Measurements from ENCODE around the gene ARHGAP27.

Gene ARHGAP27

DNA sequence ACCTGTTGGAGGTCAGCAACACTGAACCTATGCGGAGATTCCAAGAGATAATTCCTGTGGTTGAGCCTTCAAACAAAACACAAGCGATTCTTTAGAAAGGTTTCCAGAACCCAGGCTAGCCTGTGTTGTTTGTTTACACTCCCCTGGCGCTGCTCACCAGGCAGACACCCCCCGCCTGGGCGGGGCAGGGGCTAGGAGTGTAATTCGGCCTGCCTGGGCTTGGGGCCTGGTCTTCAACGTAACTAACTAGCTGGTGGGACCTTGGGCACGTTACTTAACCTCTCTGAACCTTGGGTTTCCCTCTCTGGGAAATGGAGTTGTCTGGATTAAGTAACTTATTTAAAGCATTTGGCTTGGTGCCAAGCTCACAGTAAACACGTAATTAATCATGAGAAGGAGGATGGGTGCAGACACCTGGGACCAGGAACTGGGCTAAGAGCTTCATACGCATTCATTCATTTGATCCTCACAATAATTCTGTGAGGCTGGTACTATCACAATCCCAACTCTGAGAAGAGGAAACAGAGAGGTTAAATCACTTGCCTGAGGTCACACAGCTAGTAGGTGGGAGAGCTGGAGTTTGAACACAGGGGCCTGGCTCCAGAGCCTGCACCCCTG, 7.6 kb upstream of the ARHGAP27 start:
- no peak overlapping the region for H3K18ac ChIP-seq (ENCODE audit: low read length)
- no peaks in the 10 kb centered on the region for H3K79me1 ChIP-seq (ENCODE audit: low read depth, low read length)
- no peak overlapping the region for H2BK12ac ChIP-seq (ENCODE audit: low read length)
- H3K4me3 ChIP-seq (ENCODE audit: low read length in 2 of 2) = no peak overlapping the region
- H3K9ac ChIP-seq (ENCODE audit: low read depth, low read length, poor library complexity) = no peak overlapping the region
- H3K23ac ChIP-seq (ENCODE audit: low read depth, low read length, poor library complexity) = no peak overlapping the region
- no peak overlapping the region for H3K4me2 ChIP-seq (ENCODE audit: insufficient read depth, low read length, poor library complexity, severe bottlenecking)
- H3K4me1 ChIP-seq (ENCODE audit: control insufficient read depth in 2 of 2, insufficient read depth in 1 of 2, low read depth in 1 of 2, low read length in 2 of 2) = peaks cover 0 to 5% of the 10 kb centered on the region in 2 donors
- no peak for DNase-seq (ENCODE audit: low spot score)
- no peak overlapping the region for H4K8ac ChIP-seq (ENCODE audit: low read depth, low read length)
- H2BK15ac ChIP-seq (ENCODE audit: low read length) = no peak overlapping the region
- no peak overlapping the region for H3K27ac ChIP-seq (replicated peaks; ENCODE audit: low read length)
- no peak overlapping the region for H2BK5ac ChIP-seq (ENCODE audit: low read length)
- WGBS, 2 donors (ENCODE audit: extremely low coverage in 2 of 2, insufficient read length in 2 of 2, insufficient replicate concordance in 1 of 2) = no CpG with 5 or more reads among the region's 10 CpGs
- peaks cover 0 to 5% of the 10 kb centered on the region in 2 donors for H3K36me3 ChIP-seq (replicated peaks in 1 of 2; ENCODE audit: control insufficient read depth in 2 of 2, insufficient read depth in 2 of 2, low read length in 2 of 2)
- no peak overlapping the region for H2AK5ac ChIP-seq (ENCODE audit: low read depth, low read length)
- no peaks in the 10 kb centered on the region for H3K27me3 ChIP-seq (ENCODE audit: control insufficient read depth in 3 of 3, insufficient read depth in 3 of 3, low read depth in 1 of 3, low read length in 3 of 3)
- H2AFZ ChIP-seq (ENCODE audit: low read length) = no peak overlapping the region
- no peak overlapping the region for H2BK120ac ChIP-seq (ENCODE audit: low read depth, low read length)
- H3K9me3 ChIP-seq (replicated peaks in 1 of 2; ENCODE audit: control insufficient read depth in 2 of 2, insufficient read depth in 1 of 2, low read depth in 1 of 2, low read length in 2 of 2) = no peaks in the 10 kb centered on the region
- H3K4ac ChIP-seq (ENCODE audit: low read length) = no peak overlapping the region
- no peak overlapping the region for H3K14ac ChIP-seq (ENCODE audit: low read length)
- H4K91ac ChIP-seq (ENCODE audit: low read depth, low read length, poor library complexity) = no peak overlapping the region

DNA sequence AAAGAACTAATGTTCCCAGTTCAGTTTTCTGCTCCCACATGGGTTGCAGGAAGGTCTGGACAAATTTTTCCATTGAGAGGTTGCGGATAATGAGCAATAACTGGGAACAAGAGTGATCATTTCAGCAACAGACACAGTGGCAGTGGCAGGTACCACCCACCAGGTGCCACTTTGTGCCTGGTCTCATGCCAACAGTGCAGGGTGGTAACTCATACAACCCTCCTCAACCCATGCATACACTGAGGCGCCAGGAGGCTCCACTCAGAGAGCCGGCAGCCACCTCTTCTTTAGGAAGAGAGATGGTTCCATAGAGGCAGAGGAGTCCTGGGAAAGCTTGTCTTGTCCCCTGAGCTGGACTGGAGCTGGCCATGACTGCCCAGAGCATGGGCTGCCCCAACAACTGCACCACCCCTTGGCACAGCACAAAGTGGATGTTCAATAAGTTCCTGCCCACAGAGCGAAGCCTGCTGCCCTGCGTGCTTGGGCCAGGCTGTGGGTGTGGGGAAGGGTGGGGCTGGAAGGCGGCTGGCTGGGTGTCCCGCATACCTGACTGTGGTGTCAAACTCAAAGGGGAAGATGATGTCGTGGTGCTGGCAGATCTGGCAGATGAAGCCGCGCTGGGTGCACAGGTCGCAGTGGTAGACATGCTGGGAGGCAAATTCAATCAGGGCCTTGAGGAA, 6.4 kb upstream of the ARHGAP27 start:
- Histone ChIP-seq H2AFZ (ENCODE audit: low read length) (no peak overlapping the region), H3K36me3 (replicated peaks in 1 of 2; ENCODE audit: control insufficient read depth in 2 of 2, insufficient read depth in 2 of 2, low read length in 2 of 2) (peaks cover 0 to 5% of the 10 kb centered on the region in 2 donors), H2BK12ac (ENCODE audit: low read length) (no peak overlapping the region), H3K27ac (replicated peaks; ENCODE audit: low read length) (no peak overlapping the region), H4K91ac (ENCODE audit: low read depth, low read length, poor library complexity) (no peak overlapping the region), H3K4me1 (ENCODE audit: control insufficient read depth in 2 of 2, insufficient read depth in 1 of 2, low read depth in 1 of 2, low read length in 2 of 2) (peaks cover 0 to 5% of the 10 kb centered on the region in 2 donors), H4K8ac (ENCODE audit: low read depth, low read length) (no peak overlapping the region), H3K23ac (ENCODE audit: low read depth, low read length, poor library complexity) (no peak overlapping the region), H3K27me3 (ENCODE audit: control insufficient read depth in 3 of 3, insufficient read depth in 3 of 3, low read depth in 1 of 3, low read length in 3 of 3) (no peaks in the 10 kb centered on the region), H3K9me3 (replicated peaks in 1 of 2; ENCODE audit: control insufficient read depth in 2 of 2, insufficient read depth in 1 of 2, low read depth in 1 of 2, low read length in 2 of 2) (no peaks in the 10 kb centered on the region), H3K4me3 (ENCODE audit: low read length in 2 of 2) (no peak overlapping the region), H3K14ac (ENCODE audit: low read length) (no peak overlapping the region), H2AK5ac (ENCODE audit: low read depth, low read length) (no peak overlapping the region), H2BK15ac (ENCODE audit: low read length) (no peak overlapping the region), H3K18ac (ENCODE audit: low read length) (peak overlapping the region; percentile 28), H3K4ac (ENCODE audit: low read length) (no peak overlapping the region), H3K9ac (ENCODE audit: low read depth, low read length, poor library complexity) (no peak overlapping the region), H2BK5ac (ENCODE audit: low read length) (no peak overlapping the region), H3K4me2 (ENCODE audit: insufficient read depth, low read length, poor library complexity, severe bottlenecking) (no peak overlapping the region), H2BK120ac (ENCODE audit: low read depth, low read length) (no peak overlapping the region), H3K79me1 (ENCODE audit: low read depth, low read length) (no peaks in the 10 kb centered on the region)
- no CpG with 5 or more reads among the region's 11 CpGs for WGBS, 2 donors (ENCODE audit: extremely low coverage in 2 of 2, insufficient read length in 2 of 2, insufficient replicate concordance in 1 of 2)
- DNase-seq (ENCODE audit: low spot score) = no peak

DNA sequence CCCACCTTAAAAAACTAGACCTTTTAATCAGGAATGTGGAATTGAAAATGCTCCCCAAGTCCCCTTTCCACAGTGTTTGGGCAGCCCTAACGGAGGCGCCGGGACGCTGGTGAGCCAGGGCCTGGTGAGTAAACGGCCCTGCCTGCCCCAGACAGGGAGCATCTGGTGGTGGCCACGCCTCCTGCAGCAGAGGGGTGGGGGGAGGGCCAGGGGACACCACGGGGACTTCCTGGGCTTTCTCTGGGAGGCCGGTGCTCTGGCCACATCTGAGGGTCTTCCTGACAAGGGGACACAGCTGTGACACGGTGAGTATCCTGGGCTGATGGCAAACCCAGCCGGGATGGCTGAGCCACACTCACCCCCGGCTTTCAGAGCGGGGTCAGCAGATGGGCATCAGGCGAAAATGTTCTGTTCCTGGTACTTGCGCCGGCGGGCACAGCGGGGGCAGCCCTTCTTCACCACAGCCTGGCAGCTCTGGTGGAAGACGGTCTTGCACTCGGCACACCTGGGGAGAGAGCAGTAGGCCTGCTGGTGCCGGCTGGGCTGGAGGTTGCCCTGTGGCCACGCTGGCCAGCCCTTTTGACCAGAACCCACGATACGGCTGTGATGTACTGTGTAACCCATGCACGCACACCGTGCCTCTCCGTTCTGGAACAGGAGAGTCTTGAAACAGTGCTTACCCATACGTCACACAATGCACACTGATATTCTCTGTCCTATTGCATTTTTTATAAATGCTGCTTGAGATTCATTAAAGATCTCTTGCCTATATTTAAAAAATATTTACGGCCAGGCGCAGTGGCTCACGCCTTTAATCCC, 5.0 kb upstream of the ARHGAP27 start:
- Histone ChIP-seq H3K9ac (ENCODE audit: low read depth, low read length, poor library complexity) (peak overlapping the region; percentile 21), H2BK15ac (ENCODE audit: low read length) (no peak overlapping the region), H4K91ac (ENCODE audit: low read depth, low read length, poor library complexity) (no peak overlapping the region), H3K23ac (ENCODE audit: low read depth, low read length, poor library complexity) (peak overlapping the region; percentile 96), H3K27ac (replicated peaks; ENCODE audit: low read length) (no peak overlapping the region), H3K27me3 (ENCODE audit: control insufficient read depth in 3 of 3, insufficient read depth in 3 of 3, low read depth in 1 of 3, low read length in 3 of 3) (peaks cover 0 to 7% (median 0%) of the 10 kb centered on the region in 3 experiments), H2BK120ac (ENCODE audit: low read depth, low read length) (no peak overlapping the region), H3K4me2 (ENCODE audit: insufficient read depth, low read length, poor library complexity, severe bottlenecking) (no peak overlapping the region), H3K14ac (ENCODE audit: low read length) (peak overlapping the region; percentile 89), H3K79me1 (ENCODE audit: low read depth, low read length) (no peaks in the 10 kb centered on the region), H3K9me3 (replicated peaks in 1 of 2; ENCODE audit: control insufficient read depth in 2 of 2, insufficient read depth in 1 of 2, low read depth in 1 of 2, low read length in 2 of 2) (no peaks in the 10 kb centered on the region), H3K36me3 (replicated peaks in 1 of 2; ENCODE audit: control insufficient read depth in 2 of 2, insufficient read depth in 2 of 2, low read length in 2 of 2) (peaks cover 0 to 5% of the 10 kb centered on the region in 2 donors), H3K4me3 (ENCODE audit: low read length in 2 of 2) (no peak overlapping the region), H3K4ac (ENCODE audit: low read length) (peak overlapping the region; percentile 37), H3K4me1 (ENCODE audit: control insufficient read depth in 2 of 2, insufficient read depth in 1 of 2, low read depth in 1 of 2, low read length in 2 of 2) (peaks cover 2 to 7% of the 10 kb centered on the region in 2 donors), H2BK12ac (ENCODE audit: low read length) (no peak overlapping the region), H3K18ac (ENCODE audit: low read length) (peak overlapping the region; percentile 76), H4K8ac (ENCODE audit: low read depth, low read length) (peak overlapping the region; percentile 65), H2AFZ (ENCODE audit: low read length) (no peak overlapping the region), H2BK5ac (ENCODE audit: low read length) (no peak overlapping the region), H2AK5ac (ENCODE audit: low read depth, low read length) (no peak overlapping the region)
- no CpG with 5 or more reads among the region's 30 CpGs for WGBS, 2 donors (ENCODE audit: extremely low coverage in 2 of 2, insufficient read length in 2 of 2, insufficient replicate concordance in 1 of 2)
- no peak for DNase-seq (ENCODE audit: low spot score)

Data from neuronal stem cell (in vitro differentiated cells).